ENCODE results near the gene DOK7. TPM values are rescaled to one million over a fixed set of nuclear protein-coding genes. Genes with fewer than 3 reads are reported as not detected.

Gene DOK7
- total RNA-seq, 2 experiments from 2014 or later: not detected

DNA sequence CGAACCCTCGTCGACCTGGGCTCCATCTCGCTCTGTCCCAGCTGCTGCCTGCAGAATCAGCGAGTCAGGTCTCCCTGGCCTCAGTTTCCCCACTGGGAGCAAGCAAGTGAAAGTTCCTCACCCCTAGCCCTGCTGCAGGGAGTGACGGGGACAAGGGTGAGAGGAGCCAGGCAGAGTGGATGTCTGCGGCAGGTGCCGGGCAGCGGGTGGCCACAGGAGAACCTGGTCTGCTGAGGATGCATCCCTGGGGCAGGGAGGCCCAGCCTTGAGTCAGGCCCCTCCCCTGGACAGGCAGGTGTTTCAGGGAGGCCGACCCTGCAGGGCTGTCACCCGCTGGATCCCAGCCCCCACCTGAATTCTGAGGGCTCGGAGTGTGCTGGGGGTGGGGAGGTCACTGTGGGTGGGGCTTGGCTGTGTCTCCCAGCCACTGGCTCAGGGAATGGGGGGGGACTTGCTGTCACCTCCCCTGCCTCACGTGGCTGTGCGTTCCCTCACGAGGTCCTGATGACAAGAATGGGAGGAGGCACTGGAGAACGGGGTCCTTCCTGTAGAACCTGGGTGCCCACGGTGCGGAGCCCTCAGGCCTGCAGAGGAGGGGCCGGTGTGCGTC is 35.9 kb downstream of the DOK7 start:
- H3K9me3 Mint-ChIP-seq: no peaks in the 10 kb centered on the region

GRCh38 chr4:3499710-3500109 is 36.6 kb downstream of the DOK7 start:
- H3K27me3 Mint-ChIP-seq: peaks cover 1% of the 10 kb centered on the region
- H3K27ac Mint-ChIP-seq: no peak overlapping the region
- CTCF ChIA-PET: no interaction called here

More for the DNA sequence above, 35.9 kb downstream of the DOK7 start:
- no peak for DNase-seq
- Mint-ChIP-seq H3K4me1 (ENCODE audit: low read depth) (peaks cover 4% of the 10 kb centered on the region), H3K36me3 (ENCODE audit: low read depth) (peaks cover 2% of the 10 kb centered on the region), H3K27me3 (peaks cover 1% of the 10 kb centered on the region), H3K4me3 (no peak overlapping the region), H3K27ac (no peak overlapping the region)
- intact Hi-C loops (cut with micrococcal nuclease): no loop called here
- ChIA-PET CTCF (no interaction called here), POLR2A (no interaction called here)
- ATAC-seq: no peak
- TF ChIP-seq CTCF (IDR thresholded peaks at IDR 0.05): no peak

GRCh38 chr4:3500111-3500510 is 37.0 kb downstream of the DOK7 start:
- H3K9me3 Mint-ChIP-seq: no peaks in the 10 kb centered on the region
- no peak overlapping the region for H3K27ac Mint-ChIP-seq
- H3K4me3 Mint-ChIP-seq: no peak overlapping the region
- ATAC-seq (no peak), DNase-seq (no peak)
- peaks cover 4% of the 10 kb centered on the region for H3K36me3 Mint-ChIP-seq (ENCODE audit: low read depth)
- CTCF ChIA-PET: no interaction called here
- H3K27me3 Mint-ChIP-seq: peaks cover 1% of the 10 kb centered on the region
- POLR2A ChIA-PET: no interaction called here
- intact Hi-C loops (cut with micrococcal nuclease): no loop called here
- TF ChIP-seq CTCF (IDR thresholded peaks at IDR 0.05): no peak
- peaks cover 4% of the 10 kb centered on the region for H3K4me1 Mint-ChIP-seq (ENCODE audit: low read depth)

More at GRCh38 chr4:3499710-3500109, 36.6 kb downstream of the DOK7 start:
- POLR2A ChIA-PET: no interaction called here
- DNase-seq (no peak), ATAC-seq (no peak)
- intact Hi-C loops (cut with micrococcal nuclease): no loop called here
- Mint-ChIP-seq H3K9me3 (no peaks in the 10 kb centered on the region), H3K4me1 (ENCODE audit: low read depth) (peaks cover 4% of the 10 kb centered on the region), H3K36me3 (ENCODE audit: low read depth) (peaks cover 2% of the 10 kb centered on the region), H3K4me3 (no peak overlapping the region)
- TF ChIP-seq CTCF (IDR thresholded peaks at IDR 0.05): no peak

DNA sequence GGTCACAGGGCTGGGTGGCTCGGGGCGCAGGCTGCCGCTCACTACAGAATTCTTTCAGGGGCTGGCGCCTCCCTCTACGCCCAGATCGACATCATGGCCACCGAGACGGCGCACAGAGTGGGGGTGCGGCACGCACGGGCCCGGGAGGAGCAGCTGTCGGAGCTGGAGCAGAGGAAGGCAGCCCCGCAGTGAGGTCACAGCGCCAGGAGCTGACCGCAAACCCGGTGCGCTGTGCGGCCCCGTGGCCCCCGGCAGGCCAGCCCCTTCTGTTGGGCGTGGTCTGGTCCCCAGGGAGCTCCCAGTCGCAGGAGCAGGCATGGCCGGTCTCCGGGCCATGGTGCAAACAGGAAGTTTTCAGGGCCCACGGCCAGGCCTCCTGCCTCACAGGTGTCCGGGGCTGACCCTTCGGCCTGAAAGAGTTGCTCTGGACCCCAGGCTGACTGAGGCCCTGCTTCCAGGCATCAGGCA is 37.6 kb downstream of the DOK7 start:
- H3K27ac Mint-ChIP-seq: no peak overlapping the region
- no peak for TF ChIP-seq CTCF (IDR thresholded peaks at IDR 0.05)
- H3K4me1 Mint-ChIP-seq (ENCODE audit: low read depth): peaks cover 4% of the 10 kb centered on the region
- ATAC-seq (no peak), DNase-seq (no peak)
- no peaks in the 10 kb centered on the region for H3K9me3 Mint-ChIP-seq
- H3K27me3 Mint-ChIP-seq: no peaks in the 10 kb centered on the region
- ChIA-PET POLR2A (no interaction called here), CTCF (no interaction called here)
- peaks cover 5% of the 10 kb centered on the region for H3K36me3 Mint-ChIP-seq (ENCODE audit: low read depth)
- H3K4me3 Mint-ChIP-seq: no peak overlapping the region
- intact Hi-C loops (cut with micrococcal nuclease): no loop called here

DNA sequence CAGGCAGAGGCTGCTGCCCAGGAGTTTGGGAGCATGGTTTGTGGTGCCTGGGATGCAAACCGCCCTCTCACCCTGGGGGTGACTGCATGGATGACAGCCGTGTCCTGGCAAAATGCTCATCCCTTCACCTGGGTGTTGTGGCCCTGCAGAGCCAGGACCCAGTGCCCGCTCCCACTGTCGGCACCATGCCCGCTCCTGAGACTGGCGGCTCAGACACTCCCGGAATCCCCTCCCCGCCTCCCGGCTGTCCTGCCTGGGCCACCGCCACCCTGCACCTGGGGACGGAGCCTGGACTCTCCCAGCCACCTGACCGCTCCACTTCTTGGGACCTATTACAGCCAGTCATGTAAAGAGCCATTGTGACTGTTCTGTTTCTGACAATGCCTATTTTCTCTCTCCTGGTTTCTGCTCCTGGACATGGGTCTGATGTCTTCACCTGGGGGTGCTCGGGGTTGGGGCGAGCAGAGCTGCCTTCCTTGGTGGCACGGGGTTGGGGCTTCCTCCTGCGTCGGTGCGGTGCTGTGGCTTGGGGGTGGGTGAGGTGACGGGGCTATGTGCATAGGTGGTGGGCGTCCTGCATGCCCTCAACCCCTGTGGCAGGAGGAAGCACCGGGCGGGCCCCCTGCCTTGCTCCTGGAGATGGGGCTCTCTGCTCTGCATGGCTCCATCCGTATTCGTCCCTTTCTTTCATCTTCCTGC is 38.2 kb downstream of the DOK7 start:
- no peak for ATAC-seq
- Mint-ChIP-seq H3K36me3 (ENCODE audit: low read depth) (peaks cover 6% of the 10 kb centered on the region), H3K4me3 (no peak overlapping the region), H3K27ac (no peak overlapping the region), H3K4me1 (ENCODE audit: low read depth) (peaks cover 4% of the 10 kb centered on the region), H3K9me3 (no peaks in the 10 kb centered on the region), H3K27me3 (no peaks in the 10 kb centered on the region)
- POLR2A ChIA-PET: no interaction called here
- no peak for TF ChIP-seq CTCF (IDR thresholded peaks at IDR 0.05)
- CTCF ChIA-PET: no interaction called here
- intact Hi-C loops (cut with micrococcal nuclease): no loop called here
- DNase-seq: no peak
